HK-2 (cell line): ENCODE results near the gene SIPA1L3.

Source experiments
- DNase-seq: peaks from one replicate; pipeline ENCODE4 v3.0.0-alpha.2; 2018; ENCODE audit not compliant: unreplicated experiment

SIPA1L3 gene

DNA sequence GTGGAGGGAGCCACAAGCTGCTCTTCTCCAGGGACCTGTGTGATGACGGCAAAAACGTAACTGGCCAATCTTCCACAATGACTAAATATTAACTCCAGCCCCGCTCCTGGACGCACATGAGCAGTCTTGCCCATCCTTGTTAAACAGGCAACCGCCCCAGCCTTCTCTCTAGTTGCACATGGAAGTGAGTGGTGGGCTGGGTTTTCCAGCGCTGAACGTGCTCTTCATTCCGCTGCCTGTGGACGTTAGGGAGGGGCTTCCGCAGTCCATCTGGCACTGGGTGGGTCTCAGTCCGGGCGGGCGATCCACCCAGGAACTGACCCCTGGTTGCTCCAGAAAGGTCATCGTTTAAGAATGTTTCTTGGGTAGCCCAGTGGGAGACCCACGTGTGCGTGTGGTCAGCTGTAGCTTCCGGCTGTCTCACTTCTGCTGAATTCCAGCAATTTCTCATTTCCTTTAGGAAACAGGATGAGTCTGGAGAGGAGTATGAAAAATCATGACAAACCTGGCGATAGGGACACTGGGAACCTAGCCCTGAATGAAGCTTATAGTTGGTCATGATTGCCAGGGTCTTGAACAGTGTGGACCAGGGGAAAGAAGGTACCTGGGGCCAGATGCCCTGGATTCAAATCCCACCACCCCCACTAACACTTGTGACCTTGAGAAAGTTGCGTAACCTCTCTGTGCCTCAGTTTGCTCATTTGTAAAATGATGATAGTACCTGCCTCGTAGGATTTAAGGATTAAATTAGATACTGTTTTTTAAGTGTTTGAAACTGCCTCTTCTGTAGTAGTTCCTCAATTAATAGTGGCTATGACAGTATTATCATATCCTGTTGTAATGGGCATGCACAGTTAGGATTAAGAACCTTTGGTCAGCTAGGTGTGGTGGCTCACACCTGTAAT is 92.6 kb downstream of the SIPA1L3 start:
- DNase-seq, result peak; percentile 97

GRCh38 chr19:38001158-38001781 is 94.3 kb downstream of the SIPA1L3 start:
- DNase-seq, result no peak

GRCh38 chr19:38003438-38004185 is 96.6 kb downstream of the SIPA1L3 start:
- DNase-seq, result peak; percentile 88

DNA sequence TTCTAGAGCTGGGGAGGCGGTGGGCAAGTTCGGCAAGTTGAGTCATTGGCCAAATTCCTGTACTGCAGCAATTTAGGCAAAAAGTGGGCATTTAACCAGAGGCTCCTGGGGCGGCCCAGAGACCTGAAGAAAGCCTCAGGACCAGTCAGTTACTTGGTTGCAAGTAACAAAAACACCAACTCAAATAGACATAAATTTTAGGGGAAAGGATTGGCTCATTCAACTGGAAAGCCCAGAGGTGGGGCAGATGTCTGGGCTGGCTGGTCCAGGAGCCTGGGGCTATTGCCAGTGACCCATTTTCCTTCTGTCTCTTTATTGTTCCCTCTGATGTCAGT is 97.1 kb downstream of the SIPA1L3 start:
- no peak for DNase-seq

GRCh38 chr19:38004521-38005223 is 97.7 kb downstream of the SIPA1L3 start:
- DNase-seq, result peak; percentile 88

DNA sequence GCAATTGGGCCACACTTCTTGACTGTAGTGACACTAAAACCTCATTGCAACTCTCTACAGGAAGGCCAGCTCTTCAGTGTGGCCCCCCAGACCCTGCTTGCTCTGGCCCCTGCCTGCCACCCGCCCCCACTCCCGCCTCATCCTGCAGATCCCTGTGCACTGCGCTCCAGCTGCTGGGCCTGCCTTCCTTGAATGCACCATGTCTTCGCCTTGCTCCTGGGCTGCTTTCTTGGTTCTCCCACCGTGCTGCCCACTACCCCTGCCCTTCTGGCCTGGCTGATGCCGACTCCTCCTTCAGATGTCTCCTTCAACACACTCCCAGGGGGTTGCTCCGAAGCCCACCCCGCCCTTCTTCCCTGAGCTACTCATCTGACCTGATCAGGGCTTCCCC is 98.2 kb downstream of the SIPA1L3 start:
- no peak for DNase-seq

GRCh38 chr19:38006361-38007045 is 99.5 kb downstream of the SIPA1L3 start:
- no peak for DNase-seq

- no peak for DNase-seq
Measured at GRCh38 chr19:38009650-38010242, 102.7 kb downstream of the SIPA1L3 start.

- DNase-seq, result no peak
Measured at GRCh38 chr19:38011426-38011825, 104.4 kb downstream of the SIPA1L3 start.

GRCh38 chr19:38012290-38012689 is 105.3 kb downstream of the SIPA1L3 start:
- no peak for DNase-seq

DNA sequence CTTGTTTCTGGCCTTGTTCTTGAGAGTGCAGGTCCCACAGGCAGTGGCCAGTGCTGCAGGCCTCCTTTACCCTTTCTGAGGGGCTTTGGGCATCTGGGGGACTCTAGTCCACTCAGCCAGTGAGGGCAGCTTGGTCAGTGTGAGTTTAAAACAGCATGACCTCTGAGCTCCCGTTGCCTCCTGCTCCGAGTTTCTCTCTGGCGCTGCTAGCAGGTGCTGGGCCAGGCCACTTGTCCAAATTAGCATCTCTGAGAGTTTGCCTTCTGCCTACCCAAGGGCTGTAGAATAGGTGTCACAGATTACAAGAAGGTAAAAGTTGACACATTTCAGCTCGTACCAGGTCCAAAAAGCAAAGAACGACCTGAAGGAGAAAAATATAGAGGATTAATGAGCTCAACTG is 105.9 kb downstream of the SIPA1L3 start:
- no peak for DNase-seq

DNA sequence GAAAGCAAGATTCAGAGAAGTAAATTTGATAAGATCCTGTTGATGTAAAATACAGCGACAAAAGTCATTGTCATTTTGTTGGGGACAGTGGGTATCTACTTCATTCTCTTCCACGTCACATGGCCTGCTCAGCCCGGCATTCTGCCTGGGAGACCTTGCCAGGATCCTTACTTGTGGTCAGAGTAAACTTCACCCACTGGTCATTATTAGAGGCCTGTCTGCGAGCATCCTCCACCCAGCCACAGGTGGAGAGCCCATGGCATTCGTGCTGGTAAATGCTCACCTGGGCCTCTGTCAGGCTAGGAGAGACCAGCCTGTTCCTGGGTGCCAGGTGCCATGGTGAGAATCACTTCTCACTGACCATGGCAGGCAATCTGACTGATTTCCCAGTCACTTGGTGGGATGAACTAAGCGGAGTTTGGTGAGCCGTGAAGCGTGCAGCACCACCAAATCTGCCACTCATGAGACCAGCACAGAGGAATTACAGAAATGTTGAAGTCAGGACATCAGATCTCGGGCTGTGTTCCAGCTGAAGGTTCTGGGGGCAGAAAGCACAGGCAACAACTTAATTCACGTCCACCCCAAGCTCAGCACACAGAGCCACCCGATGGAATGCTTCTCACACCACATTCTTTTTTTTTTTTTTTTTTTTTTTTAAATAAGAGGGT is 107.0 kb downstream of the SIPA1L3 start:
- DNase-seq, result peak; percentile 24

DNA sequence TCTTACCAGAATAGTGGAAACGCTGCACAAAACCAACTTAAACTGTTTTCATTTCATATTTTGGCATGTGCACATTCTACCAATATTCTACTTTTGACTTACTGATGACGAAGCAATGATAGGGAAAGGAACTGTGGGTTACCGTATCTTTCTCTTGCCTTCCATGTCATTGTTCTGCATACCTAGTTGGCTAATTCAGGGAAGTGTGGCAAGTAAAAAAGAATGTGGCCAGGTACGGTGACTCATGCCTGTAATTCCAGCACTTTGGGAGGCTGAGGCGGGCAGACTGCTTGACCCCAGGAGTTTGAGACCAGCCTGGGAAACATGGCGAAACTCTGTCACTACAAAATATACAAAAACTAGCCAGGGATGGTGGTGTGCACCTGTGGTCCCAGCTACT is 108.2 kb downstream of the SIPA1L3 start:
- no peak for DNase-seq

- DNase-seq, result no peak
Measured at GRCh38 chr19:38015761-38016160, 108.8 kb downstream of the SIPA1L3 start.

- DNase-seq, result no peak
Measured at GRCh38 chr19:38017401-38018151, 110.6 kb downstream of the SIPA1L3 start.

GRCh38 chr19:38018694-38019395 is 111.8 kb downstream of the SIPA1L3 start:
- DNase-seq, result no peak

- no peak for DNase-seq
Measured at GRCh38 chr19:38019396-38019724, 112.4 kb downstream of the SIPA1L3 start.

- no peak for DNase-seq
Measured at GRCh38 chr19:38020311-38020710, 113.3 kb downstream of the SIPA1L3 start.

DNA sequence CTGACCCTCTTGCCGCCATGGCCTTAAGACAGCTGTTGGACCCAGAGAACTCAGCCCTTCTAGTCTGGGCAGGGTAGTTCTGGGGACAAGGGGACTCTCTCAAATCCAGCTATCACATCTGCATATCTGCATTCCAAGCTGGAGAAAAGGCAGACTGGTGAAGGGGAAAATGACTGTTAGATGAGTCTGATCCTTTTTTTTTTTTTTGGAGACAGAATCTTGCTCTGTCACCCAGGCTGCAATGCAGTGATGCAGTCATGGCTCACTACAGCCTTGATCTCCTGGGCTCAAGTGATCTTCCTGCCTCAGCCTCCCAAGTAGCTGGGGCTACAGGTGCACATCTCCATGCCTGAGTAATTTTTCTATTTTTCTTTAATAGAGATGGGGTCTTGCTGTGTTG is 114.3 kb downstream of the SIPA1L3 start:
- no peak for DNase-seq
